NCI-H2227 (cell line): Measurements from ENCODE around the gene ZNF529.

Experiments
- DNase-seq: peaks from one replicate; lab custom pipeline; 2025; ENCODE audit not compliant: unreplicated experiment; lab: John Stamatoyannopoulos, UW

ZNF529 gene

GRCh38 chr19:36514012-36514612 is 59.0 kb downstream of the ZNF529 start:
- no peak for DNase-seq

- no peak for DNase-seq
Measured at GRCh38 chr19:36508325-36508724, 64.8 kb downstream of the ZNF529 start.

DNA sequence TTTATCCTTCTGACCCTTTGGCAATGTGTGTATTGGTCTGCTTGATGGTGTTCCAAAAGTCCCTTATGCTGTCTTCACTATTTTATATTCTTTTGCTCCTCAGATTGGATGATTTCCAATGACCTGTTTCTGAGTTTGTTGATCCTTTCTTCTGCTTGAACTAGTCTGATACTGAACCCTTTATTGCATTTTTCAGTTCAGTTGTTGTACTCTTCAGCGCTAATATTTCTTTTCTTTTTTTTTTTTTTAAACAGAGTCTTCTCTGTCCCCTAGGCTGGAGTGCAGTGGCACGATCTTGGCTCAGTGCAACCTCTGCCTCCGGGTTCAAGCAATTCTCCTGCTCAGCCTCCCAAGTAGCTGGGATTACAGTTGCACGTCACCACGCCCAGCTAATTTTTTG is 71.1 kb downstream of the ZNF529 start:
- DNase-seq: no peak

DNA sequence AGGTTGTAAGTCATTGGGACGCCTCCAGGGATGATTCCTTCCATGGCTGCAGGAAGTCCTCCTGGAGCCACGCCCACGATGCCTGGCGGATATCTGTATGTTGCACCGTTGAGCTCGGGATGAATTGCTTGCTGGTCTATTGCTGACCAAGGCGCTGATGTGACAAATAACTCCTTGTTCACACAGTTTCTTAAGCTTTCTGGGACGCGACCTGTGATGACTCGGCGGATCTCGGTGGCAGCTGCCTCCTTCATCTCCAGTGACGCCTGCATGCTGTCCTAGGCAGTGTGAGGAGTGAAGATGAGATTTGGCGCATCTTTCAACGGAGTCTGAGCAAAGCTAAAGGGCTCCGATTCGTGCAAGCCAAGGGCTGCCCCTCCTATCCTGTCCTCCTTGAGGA is 76.1 kb downstream of the ZNF529 start:
- no peak for DNase-seq
